Endothelial cell of umbilical vein (primary cell): Measurements from ENCODE around the gene OR1M1. TPM values are rescaled to one million over a fixed set of nuclear protein-coding genes. Genes with fewer than 3 reads are reported as not detected.
"Not testable (repeated sequence)": the region's sequence is repeated elsewhere in the genome, so short reads cannot be mapped to it uniquely, and the experiment has no call there.

Source experiments
- BruUV-seq: library from RNA; stranded (reverse); fragments of 400-500 nt; replicated peaks from 2 replicates; lab custom pipeline; 2021; lab: Mats Ljungman, UMichigan
- CTCF ChIA-PET: fragments of 300-600, 350-600 bp; sonication (Branson Sonifier 250); formaldehyde crosslinking; loops from one replicate; lab custom pipeline; 2021; ENCODE audit warnings: antibody characterized with exemption, inconsistent platforms; lab: Charles Lee
- POLR2A ChIA-PET: fragments of 300-600, 350-600 bp; sonication (Branson Sonifier 250); formaldehyde crosslinking; loops from one replicate; lab custom pipeline; 2021; ENCODE audit warnings: antibody characterized with exemption, inconsistent platforms; lab: Charles Lee
- DNase-seq: peaks from one replicate; pipeline ENCODE4 v3.0.0-alpha.2; 2011; ENCODE audit warnings: low read depth, low spot score
- FAIRE-seq: peaks from 2 replicates; lab custom pipeline; 2011; peaks lifted over from hg19 to GRCh38; lab: Jason Lieb, UNC
- H2AFZ ChIP-seq: 2 replicates; pipeline ENCODE4 v1.6.0; 2012; ENCODE audit warnings: low read depth, low read length, control low read depth, inconsistent platforms
- H3K27ac ChIP-seq: 2 replicates; pipeline ENCODE4 v1.5.1; 2011; ENCODE audit warnings: low read depth, mild to moderate bottlenecking, control low read depth, low read length, moderate library complexity; ENCODE audit not compliant: insufficient read depth
- H3K27me3 ChIP-seq, 2 experiments: 2 replicates each; pipeline versions ENCODE4 v1.6.0 to v1.6.1; 2011; ENCODE audit warnings: low read length in 2 of 2, mixed read lengths in 1 of 2; ENCODE audit not compliant: control insufficient read depth in 2 of 2, insufficient read depth in 2 of 2
- H3K36me3 ChIP-seq, 2 experiments: 2 replicates in 1 of 2; 3 replicates in 1 of 2; pipeline ENCODE4 v1.5.1; 2011; ENCODE audit warnings: low read length in 2 of 2, mild to moderate bottlenecking in 1 of 2, moderate library complexity in 1 of 2; ENCODE audit not compliant: control insufficient read depth in 2 of 2, insufficient read depth in 2 of 2; ENCODE audit errors: extremely low read depth in 1 of 2
- H3K4me1 ChIP-seq: 3 replicates; pipeline ENCODE4 v1.5.1; 2011; ENCODE audit warnings: mild to moderate bottlenecking, low read length; ENCODE audit not compliant: control insufficient read depth, insufficient read depth; ENCODE audit errors: extremely low read depth
- H3K4me2 ChIP-seq: 2 replicates; pipeline ENCODE4 v1.6.1; 2011; ENCODE audit warnings: low read length, control low read depth, mixed read lengths; ENCODE audit not compliant: insufficient read depth
- H3K4me3 ChIP-seq, 3 experiments: fragments of 200-600 bp in 1 of 3; sonication (generic), shearing (Covaris generic) in 1 of 3; replicated peaks in 1 of 3; 2 replicates each; pipeline ENCODE4 v1.5.1; 2011 to 2016; ENCODE audit warnings: control low read depth in 3 of 3, low read length in 3 of 3, mild to moderate bottlenecking in 2 of 3, inconsistent platforms in 1 of 3, low read depth in 1 of 3, moderate library complexity in 1 of 3; ENCODE audit not compliant: insufficient read depth in 1 of 3
- H3K79me2 ChIP-seq: 2 replicates; pipeline ENCODE4 v1.6.0; 2012; ENCODE audit warnings: low read length, inconsistent platforms; ENCODE audit not compliant: control insufficient read depth, insufficient read depth
- H3K9ac ChIP-seq: replicated peaks from 2 replicates; pipeline ENCODE3; 2011; ENCODE audit warnings: low read length, control low read depth; ENCODE audit not compliant: insufficient read depth; ENCODE audit errors: extremely low read depth
- H3K9me1 ChIP-seq: replicated peaks from 3 replicates; pipeline ENCODE4 v1.6.0; 2011; ENCODE audit warnings: mild to moderate bottlenecking, low read length; ENCODE audit not compliant: control insufficient read depth, insufficient read depth; ENCODE audit errors: extremely low read depth
- H3K9me3 ChIP-seq: replicated peaks from 2 replicates; pipeline ENCODE4 v1.5.1; 2012; ENCODE audit warnings: low read length, inconsistent platforms; ENCODE audit not compliant: control insufficient read depth, insufficient read depth
- H4K20me1 ChIP-seq: replicated peaks from 2 replicates; pipeline ENCODE3; 2011; ENCODE audit warnings: mild to moderate bottlenecking, low read length; ENCODE audit not compliant: control insufficient read depth, insufficient read depth; ENCODE audit errors: extremely low read depth
- CTCF ChIP-seq, 2 donors: IDR thresholded peaks; 1 replicate in 1 of 2; 2 replicates in 1 of 2; pipeline ENCODE4 v1.5.1; 2011; ENCODE audit warnings: low read length in 2 of 2, mild to moderate bottlenecking in 2 of 2, moderate library complexity in 2 of 2, control low read depth in 1 of 2, inconsistent platforms in 1 of 2, low read depth in 1 of 2; ENCODE audit not compliant: insufficient read depth in 1 of 2; ENCODE audit errors: extremely low read depth in 1 of 2
- EZH2 ChIP-seq: IDR thresholded peaks from 2 replicates; pipeline ENCODE4 v1.6.1; 2012; ENCODE audit warnings: borderline replicate concordance, low read depth, mild to moderate bottlenecking, moderate library complexity, low read length, inconsistent platforms; ENCODE audit not compliant: severe bottlenecking
- FOS ChIP-seq: IDR thresholded peaks from 2 replicates; pipeline ENCODE4 v1.6.1; 2011; ENCODE audit warnings: mild to moderate bottlenecking, low read length, moderate library complexity, borderline replicate concordance; ENCODE audit not compliant: insufficient read depth
- GATA2 ChIP-seq: IDR thresholded peaks from 2 replicates; pipeline ENCODE4 v1.7.0; 2011; ENCODE audit warnings: low read depth, mild to moderate bottlenecking, moderate library complexity, mixed read lengths, low read length; ENCODE audit not compliant: insufficient read length, insufficient read depth
- JUN ChIP-seq: IDR thresholded peaks from 2 replicates; pipeline ENCODE4 v1.6.1; 2011; ENCODE audit warnings: borderline replicate concordance, low read depth; ENCODE audit not compliant: insufficient read length, insufficient read depth
- MAX ChIP-seq: IDR thresholded peaks from 2 replicates; pipeline ENCODE4 v1.6.1; 2011; ENCODE audit not compliant: insufficient read depth, insufficient read length
- MYC ChIP-seq: IDR thresholded peaks from one replicate; pipeline ENCODE4 v1.6.1; 2011; ENCODE audit warnings: mild to moderate bottlenecking, low read depth, low read length
- POLR2A ChIP-seq: IDR thresholded peaks from 2 replicates; pipeline ENCODE4 v1.6.1; 2012; ENCODE audit warnings: low read depth, mild to moderate bottlenecking, control low read depth, low read length
- POLR2AphosphoS5 ChIP-seq: IDR thresholded peaks from 2 replicates; pipeline ENCODE4 v1.6.1; 2012; ENCODE audit warnings: low read depth, mild to moderate bottlenecking, control low read depth, low read length, moderate library complexity; ENCODE audit not compliant: insufficient read depth
- dilution Hi-C: fragments of 300-500 bp; cut with MboI; formaldehyde crosslinking; loops from one replicate; pipeline ENCODE4 v1.15.0; 2019; ENCODE audit warnings: low sequenced_read_pairs; ENCODE audit not compliant: extremely low pct_ligation_motif_present
- intact Hi-C: fragments of 100-400 bp; cut with micrococcal nuclease; formaldehyde crosslinking; loops from one replicate; pipeline ENCODE4 v1.10.0; 2022
- polyA plus RNA-seq, 4 experiments: library from polyadenylated mRNA; depleted of rRNA in 3 of 4; stranded (reverse) in 3 of 4; unstranded in 1 of 4; fragments of >200 nt; gene quantifications; 2 replicates each; pipeline versions ENCODE4 v1.2.1 to v1.2.3, GENCODE V29; 2011 to 2012; ENCODE audit warnings: missing spikeins in 1 of 4
- total RNA-seq: library from RNA; stranded (reverse); gene quantifications from 2 replicates; pipeline ENCODE4 v1.2.3, GENCODE V29; 2021

The OR1M1 gene
- total and polyA plus RNA-seq, 2 donors (not counting 3 experiments of a cell fraction or from before 2014, with no cell fraction given) = not detected

- TF ChIP-seq POLR2AphosphoS5 = no peak
- no peaks in the 10 kb centered on the region for H3K27me3 ChIP-seq
- no peak overlapping the region for H2AFZ ChIP-seq
- H3K4me2 ChIP-seq = no peak overlapping the region
- H3K27ac ChIP-seq = no peak overlapping the region
- FAIRE-seq = no peak
- H3K4me3 ChIP-seq = no peak overlapping the region
- no peaks in the 10 kb centered on the region for H4K20me1 ChIP-seq
- H3K36me3 ChIP-seq = no peaks in the 10 kb centered on the region
- DNase-seq = no peak
- no peaks in the 10 kb centered on the region for H3K9me1 ChIP-seq
- no TSS peak for BruUV-seq
- POLR2A ChIA-PET = no interaction called here
- dilution Hi-C loops (no loop called here), intact Hi-C loops (no loop called here)
- H3K9ac ChIP-seq = no peak overlapping the region
- CTCF ChIA-PET = no interaction called here
- H3K79me2 ChIP-seq = no peaks in the 10 kb centered on the region
- H3K9me3 ChIP-seq = no peaks in the 10 kb centered on the region
- no peaks in the 10 kb centered on the region for H3K4me1 ChIP-seq
Observed at GRCh38 chr19:9054207-9054606, 32.7 kb upstream of the OR1M1 start.

GRCh38 chr19:9054765-9055164 lies 32.1 kb upstream of the OR1M1 start:
- H3K4me3 ChIP-seq = no peak overlapping the region
- intact Hi-C loops (no loop called here), dilution Hi-C loops (no loop called here)
- ChIA-PET CTCF (no interaction called here), POLR2A (no interaction called here)
- no peak overlapping the region for H3K4me2 ChIP-seq
- TF ChIP-seq FOS (no peak), POLR2AphosphoS5 (no peak), EZH2 (no peak), JUN (no peak), MAX (no peak), CTCF (IDR thresholded peaks at IDR 0.05; ENCODE audit: extremely low read depth in 1 of 2, insufficient read depth in 1 of 2, low read depth in 1 of 2, low read length in 2 of 2) (no peak), GATA2 (no peak), POLR2A (no peak), MYC (no peak)
- DNase-seq (no peak), FAIRE-seq (no peak)
- H2AFZ ChIP-seq = no peak overlapping the region
- BruUV-seq = no TSS peak
- H3K9me1 ChIP-seq = no peaks in the 10 kb centered on the region
- no peak overlapping the region for H3K27ac ChIP-seq
- H3K9me3 ChIP-seq = no peaks in the 10 kb centered on the region
- no peaks in the 10 kb centered on the region for H3K27me3 ChIP-seq
- H3K36me3 ChIP-seq = no peaks in the 10 kb centered on the region
- no peak overlapping the region for H3K9ac ChIP-seq
- H4K20me1 ChIP-seq = no peaks in the 10 kb centered on the region
- no peaks in the 10 kb centered on the region for H3K79me2 ChIP-seq
- H3K4me1 ChIP-seq = no peaks in the 10 kb centered on the region

- H3K36me3 ChIP-seq, H4K20me1 ChIP-seq, H3K9ac ChIP-seq, dilution Hi-C loops, H3K79me2 ChIP-seq, BruUV-seq, H3K9me3 ChIP-seq, CTCF ChIA-PET, H3K9me1 ChIP-seq, FAIRE-seq, H3K4me2 ChIP-seq, H3K27me3 ChIP-seq, H3K27ac ChIP-seq, intact Hi-C loops, POLR2A ChIA-PET, H3K4me3 ChIP-seq, DNase-seq, H2AFZ ChIP-seq, H3K4me1 ChIP-seq: not testable (repeated sequence)
Observed at GRCh38 chr19:9056131-9056530, 30.7 kb upstream of the OR1M1 start.
